ENCODE data around the gene STXBP6. TPM values are rescaled to one million over a fixed set of nuclear protein-coding genes. Genes with fewer than 3 reads are reported as not detected.

Gene STXBP6
- total and polyA plus RNA-seq, 2 of the 13 experiments (the other 11 are each of a cell fraction or from before 2014, with no cell fraction given), result 35.3 to 42.8 TPM

GRCh38 chr14:24908592-24909236 is 141.2 kb downstream of the STXBP6 start (continued):
- TF ChIP-seq HNF1A (IDR thresholded peaks at IDR 0.05; ENCODE audit: low read depth) (no peak), HNF1A (CRISPR knock-in tag; IDR thresholded peaks at IDR 0.05; ENCODE audit: borderline replicate concordance) (peak; percentile 89; the same call in 1 of the 2 replicates), ZNF652 (CRISPR knock-in tag; IDR thresholded peaks at IDR 0.05; ENCODE audit: borderline replicate concordance, low read depth) (0 out of 2 replicates have a peak, but pooled peaks have one; percentile 44), ZNF737 (CRISPR knock-in tag; IDR thresholded peaks at IDR 0.05; ENCODE audit: borderline replicate concordance) (no peak), ZSCAN9 (CRISPR knock-in tag; IDR thresholded peaks at IDR 0.05; ENCODE audit: borderline replicate concordance) (peak; percentile 35; the same call in 1 of the 2 replicates), GMEB1 (CRISPR knock-in tag; IDR thresholded peaks at IDR 0.05; ENCODE audit: borderline replicate concordance) (no peak), HHEX (CRISPR knock-in tag; IDR thresholded peaks at IDR 0.05) (no peak), HDAC2 (CRISPR knock-in tag; IDR thresholded peaks at IDR 0.05) (peak; percentile 46; the same call in 1 of the 2 replicates), CCDC6 (CRISPR knock-in tag; IDR thresholded peaks at IDR 0.05) (no peak), NR0B2 (CRISPR knock-in tag; IDR thresholded peaks at IDR 0.05) (no peak), KLF11 (CRISPR knock-in tag; IDR thresholded peaks at IDR 0.05) (no peak), ARID5B (CRISPR knock-in tag; IDR thresholded peaks at IDR 0.05) (peak; percentile 92), NONO (IDR thresholded peaks at IDR 0.05) (no peak), NONO (CRISPR knock-in tag; conservative IDR thresholded peaks at IDR 0.05) (peak; percentile 75), ZNF639 (CRISPR knock-in tag; conservative IDR thresholded peaks at IDR 0.05) (peak; percentile 26; the same call in 1 of the 2 replicates), GPBP1L1 (CRISPR knock-in tag; IDR thresholded peaks at IDR 0.05) (no peak)

All from HepG2 (cell line).